Astrocyte (in vitro differentiated cells and primary cell): ENCODE measurements around the gene GAS2L1.

Source experiments
- CTCF ChIP-seq: IDR thresholded peaks from 2 replicates; pipeline ENCODE4 v1.5.1; 2011; ENCODE audit warnings: low read depth, mild to moderate bottlenecking, inconsistent platforms, low read length, moderate library complexity; ENCODE audit not compliant: insufficient read depth
- EZH2 ChIP-seq: IDR thresholded peaks from 2 replicates; pipeline ENCODE4 v1.6.1; 2012; ENCODE audit warnings: mild to moderate bottlenecking, low read length, inconsistent platforms; ENCODE audit not compliant: insufficient read depth

GRCh38 chr22:29260031-29260560 is 46.4 kb upstream of the GAS2L1 start:
- TF ChIP-seq CTCF (no peak), EZH2 (no peak)
